GM18858 (cell line): ENCODE results near the gene LRIG1.

ENCODE experiments used
- ATAC-seq: cut with Tn5 transposase; IDR thresholded peaks from one replicate; pipeline ENCODE4 v1.9.1; 2021; ENCODE audit not compliant: unreplicated experiment

The LRIG1 gene

DNA sequence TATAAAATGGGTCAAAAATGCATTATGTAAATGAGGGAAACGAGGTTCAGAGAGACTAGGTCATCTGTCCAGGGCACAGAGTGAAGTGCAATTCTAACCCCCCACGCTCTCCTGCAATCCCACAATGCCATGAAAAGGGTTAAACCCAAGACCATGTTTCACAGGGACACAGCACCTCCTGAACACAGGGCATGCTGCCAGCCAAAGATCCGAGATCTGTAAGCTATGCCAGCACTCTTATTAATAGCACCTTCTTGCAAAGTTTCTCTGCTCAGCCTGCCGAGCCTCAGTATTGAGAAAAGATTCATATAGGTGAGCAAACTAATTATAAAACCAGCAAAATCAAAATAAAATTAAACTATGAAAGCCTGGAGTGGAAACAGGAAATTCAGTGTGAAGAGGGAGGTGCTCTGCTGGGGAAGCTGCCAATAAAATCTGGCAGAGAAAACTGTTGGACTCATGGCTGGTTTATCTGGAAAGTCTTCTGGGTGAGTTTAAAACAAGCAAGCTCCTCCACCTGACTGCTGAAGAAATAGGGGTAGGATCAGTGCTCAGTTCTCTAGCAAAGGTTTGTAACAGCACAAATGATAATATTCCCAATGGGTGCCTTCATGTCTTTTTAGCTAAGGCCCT, 50.3 kb downstream of the LRIG1 start:
- no peak for ATAC-seq

DNA sequence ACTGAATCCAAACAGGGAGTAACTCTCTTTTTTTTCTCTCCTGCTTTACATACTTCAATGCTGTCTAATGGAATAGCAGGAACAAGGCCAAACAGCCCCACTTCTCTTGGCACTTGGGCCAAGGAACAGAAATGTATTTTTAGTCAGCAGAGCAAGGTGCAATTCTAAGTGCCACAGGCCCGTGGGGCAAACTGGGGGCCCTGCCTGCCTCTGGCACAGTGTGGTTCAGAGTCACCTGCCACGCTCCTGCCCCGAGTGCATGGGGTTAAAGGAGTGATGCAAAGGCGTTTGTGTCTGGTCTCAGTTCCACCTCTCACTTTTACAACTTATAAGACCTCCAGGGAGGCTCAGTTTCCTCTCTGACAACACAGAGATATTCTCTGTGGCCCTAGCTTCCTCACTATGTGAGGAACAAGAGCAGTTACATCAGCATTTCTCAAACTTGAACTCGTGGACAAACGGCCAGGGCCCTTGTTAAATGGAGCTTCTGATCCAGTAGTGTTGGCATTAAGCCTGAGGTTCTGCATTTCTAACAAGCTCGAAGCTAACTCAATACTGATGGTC, 51.3 kb downstream of the LRIG1 start:
- no peak for ATAC-seq

DNA sequence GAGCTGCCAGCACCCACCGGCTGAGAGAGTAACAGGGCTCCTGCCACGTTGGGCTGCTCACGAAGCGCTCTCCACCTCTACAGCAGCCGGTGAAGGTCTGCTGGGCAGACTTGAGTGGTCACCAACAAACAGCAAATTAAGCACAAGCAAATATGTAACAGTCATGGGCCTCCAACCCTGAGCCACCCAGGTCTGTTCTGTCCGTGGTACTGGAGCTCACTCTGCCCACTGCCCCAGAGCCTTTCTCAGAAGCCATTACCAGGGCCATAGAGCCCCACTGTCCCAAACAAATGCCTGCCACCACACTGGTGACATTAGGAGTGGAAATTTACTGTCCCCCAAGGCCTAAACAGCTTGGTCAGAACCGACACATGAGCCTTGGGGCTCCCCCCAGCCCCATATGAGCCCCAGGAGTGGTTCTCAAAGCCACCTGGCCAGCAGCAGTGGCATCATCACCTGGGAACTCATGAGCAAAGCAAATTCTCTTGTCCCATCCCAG, 56.6 kb downstream of the LRIG1 start:
- ATAC-seq, result no peak

DNA sequence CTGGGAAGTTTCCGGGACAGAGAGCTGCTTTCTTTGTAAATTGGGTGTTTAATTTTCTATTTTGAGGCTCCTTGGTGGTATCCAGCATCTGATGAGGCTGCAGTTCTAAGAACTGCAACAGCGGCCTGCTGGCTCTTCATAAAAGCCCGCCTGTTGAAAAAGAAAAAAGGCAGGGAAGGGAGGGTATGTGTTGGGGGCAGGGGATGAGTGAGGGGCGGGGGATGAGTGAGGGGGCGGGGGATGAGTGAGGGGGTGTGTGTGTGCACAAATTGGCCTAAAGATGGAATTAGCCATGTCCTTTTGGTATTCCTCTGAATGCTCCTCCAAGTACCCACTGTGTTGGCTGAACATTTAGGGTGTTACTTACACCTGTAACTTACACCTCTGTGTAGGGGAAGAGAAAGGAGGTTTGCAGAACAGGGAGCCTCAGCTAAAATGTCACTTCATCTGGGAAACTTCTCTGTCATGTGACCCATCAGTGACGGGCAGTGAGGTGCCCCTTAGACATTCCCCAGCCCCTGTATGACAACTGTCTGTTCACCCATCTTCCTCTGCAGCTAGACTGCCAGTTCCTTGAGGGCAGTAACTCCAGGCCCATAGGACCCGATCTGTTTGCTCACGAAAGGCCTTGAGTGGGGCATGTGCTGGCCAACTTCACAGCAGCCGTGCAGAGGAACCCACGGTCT, 57.6 kb downstream of the LRIG1 start:
- ATAC-seq, result no peak

DNA sequence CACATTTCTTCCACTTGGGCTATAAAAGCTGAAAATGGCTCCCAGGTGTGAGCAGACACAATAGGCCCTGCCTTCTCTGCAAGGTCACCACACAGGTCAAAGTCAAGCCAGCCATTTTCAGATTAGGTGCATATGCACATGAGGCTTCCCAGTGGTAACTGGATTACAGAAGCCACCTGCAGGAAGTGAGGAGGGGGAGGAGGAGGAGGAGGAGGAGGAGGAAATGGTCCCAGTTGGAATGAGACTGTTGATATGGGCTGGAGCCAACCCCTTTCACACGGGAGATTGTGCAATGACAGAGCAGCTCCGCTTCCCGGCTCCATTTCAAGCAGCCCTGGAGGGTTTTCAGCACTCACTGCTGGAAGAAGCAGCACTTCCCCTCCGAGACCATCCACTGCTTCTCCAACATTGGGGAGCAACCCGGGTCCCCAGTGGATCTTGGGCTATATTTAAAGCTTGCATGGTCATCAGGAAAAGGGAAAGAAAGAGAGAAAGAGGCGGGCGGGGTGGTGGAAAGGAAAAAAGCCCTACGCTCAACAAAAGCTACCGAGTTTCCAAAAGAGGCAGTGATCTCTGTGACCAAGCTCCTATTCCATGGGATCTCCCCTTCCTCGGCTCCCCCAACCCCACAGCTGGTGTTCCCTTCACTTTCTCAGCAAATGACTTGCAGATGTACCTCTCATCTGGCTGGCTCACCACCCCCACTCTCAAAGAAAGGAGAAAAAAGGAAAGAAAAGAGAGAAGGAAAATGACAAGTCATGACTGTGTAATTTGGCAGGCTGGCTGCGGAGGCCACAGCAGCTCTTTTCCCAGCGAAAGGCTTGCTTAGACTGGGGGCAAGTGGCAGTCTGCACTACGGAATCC, 58.3 kb downstream of the LRIG1 start:
- no peak for ATAC-seq

DNA sequence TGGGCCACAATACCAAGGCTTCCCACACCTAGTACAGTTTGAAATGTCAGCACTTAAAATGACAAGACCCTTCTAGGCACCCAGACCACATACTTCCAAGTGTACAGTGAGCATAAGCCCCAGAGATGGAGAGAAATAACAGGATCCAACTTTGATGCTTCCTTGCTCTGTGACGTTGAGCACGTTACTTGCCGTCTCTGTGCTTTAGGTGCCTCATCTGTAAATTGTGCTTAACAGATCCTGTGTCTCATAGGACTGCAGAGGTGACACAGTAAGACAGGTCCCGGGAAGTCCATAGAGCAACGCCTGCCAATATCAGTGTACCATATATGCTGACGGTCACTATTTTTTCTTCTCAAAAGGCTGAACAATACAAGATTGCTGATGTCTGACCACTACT, 59.1 kb downstream of the LRIG1 start:
- no peak for ATAC-seq

DNA sequence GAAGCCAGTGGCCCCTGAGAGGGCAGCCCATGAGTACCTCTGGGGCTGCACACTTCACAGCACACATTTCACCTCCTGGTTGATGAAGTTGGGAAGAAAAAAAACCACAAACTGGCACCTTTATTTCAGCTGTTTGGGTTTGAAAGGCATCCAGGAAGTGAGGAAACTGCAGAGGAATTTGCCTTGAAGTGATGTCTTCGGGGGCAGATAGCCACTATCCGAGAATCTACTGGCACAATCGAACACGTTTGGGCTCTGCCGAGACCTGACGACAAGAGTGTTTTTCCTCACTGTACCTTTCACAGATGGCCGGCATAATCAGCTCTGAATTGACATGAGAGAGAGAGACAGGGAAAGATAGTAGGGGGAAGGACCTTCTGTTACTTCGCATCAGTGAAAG, 59.7 kb downstream of the LRIG1 start:
- ATAC-seq, result no peak

DNA sequence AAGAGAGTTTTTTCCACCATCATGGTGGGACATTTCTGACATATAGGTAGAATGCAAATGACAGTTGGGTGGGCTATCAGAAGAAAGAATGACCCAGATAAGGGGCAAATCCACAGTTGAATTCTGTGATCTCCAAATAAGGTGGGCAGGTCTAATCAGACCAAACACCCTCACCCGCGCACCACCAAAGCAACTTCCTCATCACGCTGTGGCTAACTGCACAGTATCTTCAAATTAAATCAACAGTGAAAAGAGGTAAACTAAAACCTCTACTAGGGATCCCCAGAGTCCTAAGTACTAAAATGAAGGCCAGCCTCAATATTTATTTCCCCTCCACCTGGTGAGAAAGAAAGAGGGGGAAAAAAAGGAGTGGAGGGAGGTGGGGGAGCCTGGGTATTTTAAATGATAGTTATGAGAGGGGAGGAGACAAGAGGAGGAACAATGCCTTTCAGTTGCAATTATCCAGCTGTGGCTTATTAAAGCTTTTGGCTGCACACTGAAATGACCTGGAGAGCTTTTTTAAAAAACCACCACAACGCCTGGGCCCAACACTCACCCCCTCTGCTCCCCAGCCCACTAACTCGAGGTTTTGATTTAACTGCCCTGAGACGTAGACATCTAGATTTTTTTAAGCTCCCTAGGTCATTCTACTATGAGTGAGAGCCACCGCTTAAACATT, 61.0 kb downstream of the LRIG1 start:
- ATAC-seq, result peak; percentile 39

DNA sequence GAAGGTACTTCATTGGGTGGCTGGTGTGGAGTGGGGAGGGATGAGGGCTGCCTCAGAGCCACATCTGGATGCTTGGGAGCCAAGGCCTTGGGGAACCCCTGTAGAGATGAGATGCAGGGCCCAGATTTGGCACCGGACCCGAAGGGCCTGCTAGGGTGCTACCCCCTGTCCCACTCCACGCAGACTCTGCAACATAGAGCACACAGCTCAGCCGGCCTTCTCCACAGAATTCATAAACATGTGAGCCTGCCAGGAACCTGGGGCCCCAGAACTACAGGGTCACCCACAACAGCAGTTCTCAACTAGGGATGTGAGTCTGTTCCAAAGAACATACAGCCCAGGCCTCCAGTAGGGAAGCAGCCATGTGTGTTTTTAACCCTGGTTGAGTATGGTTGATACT, 62.8 kb downstream of the LRIG1 start:
- ATAC-seq, result no peak

DNA sequence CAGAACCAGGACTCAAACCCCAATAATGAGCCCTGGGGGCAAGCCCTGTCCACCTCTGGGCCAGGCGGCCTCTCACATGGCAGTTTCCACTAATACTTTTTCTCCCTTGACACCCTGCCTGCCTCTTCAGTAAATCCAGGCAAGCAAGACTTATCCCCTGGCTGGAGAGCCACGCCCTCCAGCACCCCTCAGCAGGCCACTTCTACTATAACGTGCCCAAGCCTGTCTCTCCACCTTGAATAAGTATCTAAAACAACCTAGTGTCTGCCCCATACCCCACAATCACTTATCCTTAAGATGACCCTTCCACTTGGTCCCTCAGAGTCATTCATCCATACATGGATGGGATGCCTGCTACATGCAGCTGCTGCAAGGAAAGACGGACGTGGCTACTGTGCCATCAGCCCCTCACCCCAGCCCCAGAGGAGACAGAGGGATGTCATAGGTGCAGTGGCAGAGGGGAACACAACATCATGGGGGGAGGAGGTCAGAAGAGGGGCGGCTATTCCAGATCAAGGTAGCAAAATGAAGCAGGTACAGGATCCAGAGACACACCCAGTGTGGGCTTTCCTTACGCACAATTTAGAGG, 63.4 kb downstream of the LRIG1 start:
- ATAC-seq, result no peak

DNA sequence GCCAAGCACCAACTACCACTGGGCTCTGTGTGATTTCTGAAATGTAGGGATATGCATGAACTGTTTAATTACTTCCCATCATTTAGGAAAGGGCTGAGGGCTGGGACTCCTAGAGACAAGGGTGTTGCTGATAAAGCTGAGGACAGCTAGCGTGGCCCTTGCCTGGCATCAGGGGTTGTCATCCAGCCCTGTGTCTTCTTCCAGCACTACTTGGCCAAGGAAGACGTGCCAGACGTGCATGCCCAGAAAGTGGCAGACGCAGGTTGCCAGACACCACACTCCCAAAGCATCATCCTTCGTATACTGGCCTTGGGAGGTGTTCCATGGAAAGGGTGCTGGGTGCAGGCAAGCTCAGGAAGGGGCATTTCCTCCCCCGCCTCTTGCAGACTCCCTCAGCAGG, 64.8 kb downstream of the LRIG1 start:
- no peak for ATAC-seq

DNA sequence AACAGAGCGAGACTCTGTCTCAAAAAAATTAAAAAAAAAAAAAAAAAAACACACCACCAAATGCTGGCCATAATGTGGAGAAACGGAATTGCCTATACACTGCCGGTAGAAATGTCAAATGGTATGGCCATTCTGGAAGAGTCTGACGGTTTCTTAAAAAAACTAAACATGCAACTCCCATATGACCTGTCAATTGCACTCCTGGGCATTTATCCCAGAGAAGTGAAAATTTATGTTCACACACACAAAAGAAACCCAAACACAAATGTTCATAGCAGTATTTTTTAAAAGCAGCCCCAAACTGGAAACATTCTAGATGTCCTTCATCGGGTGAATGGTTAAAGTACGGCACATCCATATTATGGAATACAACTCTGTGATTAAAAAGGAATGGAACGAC, 66.1 kb downstream of the LRIG1 start:
- ATAC-seq, result no peak

DNA sequence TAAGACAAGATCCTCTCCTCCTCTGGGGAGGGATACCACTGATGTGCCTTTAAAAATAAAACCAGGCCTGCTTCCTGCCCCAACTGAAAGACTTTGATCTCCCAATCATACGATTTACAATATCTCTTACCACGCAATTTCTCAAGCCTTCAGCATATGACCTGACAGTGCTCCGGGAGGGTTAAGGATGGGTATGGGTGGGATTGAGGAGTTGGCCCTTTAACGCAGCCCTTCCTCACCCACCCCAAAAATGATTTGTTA, 67.4 kb downstream of the LRIG1 start:
- ATAC-seq, result no peak

DNA sequence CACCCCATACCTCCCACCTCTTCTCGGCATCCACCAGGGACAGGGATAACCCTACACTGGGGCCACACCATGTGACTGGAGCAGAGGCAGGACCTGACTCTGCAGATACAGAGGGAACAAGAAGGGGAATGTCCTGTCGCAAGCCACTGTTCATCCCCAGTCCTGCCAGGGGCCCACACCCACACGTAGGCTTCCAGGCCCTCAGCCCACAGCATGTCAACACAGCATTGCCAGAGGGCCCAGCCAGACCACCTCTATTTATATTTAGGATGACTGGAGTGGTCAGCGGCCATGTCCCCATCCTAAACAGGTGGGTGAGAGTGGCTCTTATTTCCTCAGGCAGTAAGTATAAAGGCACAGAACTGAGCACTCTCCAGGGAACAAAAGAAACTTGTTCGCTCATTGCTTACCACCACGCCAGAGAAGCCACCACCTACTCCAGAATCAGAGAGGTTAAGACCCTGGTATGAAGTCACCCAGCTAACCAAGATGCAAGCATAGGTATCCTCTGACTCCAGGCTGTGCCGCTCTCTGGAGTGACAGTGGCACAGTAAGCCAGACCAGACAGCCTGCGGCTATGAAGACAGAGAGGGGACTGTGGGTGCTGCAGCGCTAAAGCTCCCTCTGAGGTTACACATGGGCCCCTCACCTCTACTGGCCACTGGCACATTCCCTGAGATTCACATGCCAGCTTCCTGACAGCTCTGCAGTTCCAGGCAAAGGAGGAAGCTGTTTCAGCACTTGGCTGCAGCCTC, 67.9 kb downstream of the LRIG1 start:
- no peak for ATAC-seq

DNA sequence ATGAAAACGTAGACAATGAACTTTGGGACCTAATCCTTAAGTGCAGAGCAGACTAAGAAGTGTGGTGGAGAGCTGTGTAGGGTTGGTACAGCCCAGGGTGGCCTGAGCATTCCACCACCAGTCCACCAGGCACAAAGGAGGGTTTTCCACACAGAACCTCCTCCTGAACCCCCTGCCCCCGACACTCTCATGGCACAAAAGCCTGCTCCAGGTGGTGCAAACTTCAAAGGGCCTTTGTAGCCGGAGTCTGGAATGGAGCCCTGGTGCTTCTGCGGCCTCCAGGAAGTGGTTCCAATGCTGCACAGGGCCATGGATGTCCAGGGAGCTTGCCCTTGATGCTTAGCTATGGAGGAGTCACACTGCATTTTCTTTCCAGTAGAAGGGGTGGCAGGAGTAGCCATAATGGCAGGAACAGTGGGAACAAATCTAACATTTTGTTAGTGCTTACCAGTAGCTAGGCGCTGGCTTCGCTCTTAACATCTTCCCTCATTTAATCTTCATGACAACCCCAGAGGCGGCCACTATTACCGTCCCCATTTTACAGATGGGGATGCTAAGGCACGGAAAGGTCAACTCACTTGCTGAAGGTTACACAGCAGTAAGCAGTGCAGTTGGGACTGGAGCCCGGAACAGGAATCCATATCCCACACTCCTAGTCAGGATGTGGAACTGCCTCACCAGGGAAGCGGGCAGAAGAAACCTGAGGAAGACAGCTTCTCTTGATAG, 68.6 kb downstream of the LRIG1 start:
- ATAC-seq, result no peak

DNA sequence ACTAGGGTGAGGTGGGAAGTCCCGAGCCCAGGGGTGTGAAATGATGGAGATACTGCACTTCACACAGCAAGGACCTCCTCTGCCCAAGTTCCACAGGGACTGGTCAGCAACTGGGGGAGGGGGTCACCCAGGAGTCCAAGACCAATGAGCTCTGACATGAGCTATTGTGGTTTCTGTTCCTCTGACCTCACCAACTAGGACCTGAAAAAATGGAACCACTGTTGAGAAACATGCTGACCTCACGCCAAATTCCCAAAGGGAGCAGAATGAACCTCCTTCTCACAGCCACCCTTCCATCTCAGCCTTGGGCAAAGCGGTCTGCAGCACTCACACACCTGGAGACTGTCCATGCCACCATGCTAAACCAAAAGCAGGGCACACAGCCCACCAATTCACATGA, 69.3 kb downstream of the LRIG1 start:
- no peak for ATAC-seq

DNA sequence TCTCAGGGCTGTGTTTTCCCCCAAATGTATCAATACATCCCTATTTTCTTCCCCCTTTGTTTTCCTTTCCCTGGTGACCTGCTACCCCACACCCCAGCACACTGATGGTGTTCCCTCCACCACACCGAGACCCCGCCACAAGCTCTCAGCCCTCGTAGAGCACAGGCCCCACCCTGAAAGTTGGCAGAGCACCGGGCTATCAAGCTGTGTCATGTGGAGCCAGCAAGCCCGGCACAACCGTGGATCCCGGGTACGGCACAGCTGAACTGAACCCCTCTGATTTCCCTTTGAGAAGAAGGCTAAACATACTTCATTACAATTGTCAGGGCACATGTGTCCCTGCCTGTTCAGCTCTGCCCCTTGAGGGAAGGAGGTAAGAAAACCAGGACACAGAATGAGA, 69.9 kb downstream of the LRIG1 start:
- no peak for ATAC-seq

DNA sequence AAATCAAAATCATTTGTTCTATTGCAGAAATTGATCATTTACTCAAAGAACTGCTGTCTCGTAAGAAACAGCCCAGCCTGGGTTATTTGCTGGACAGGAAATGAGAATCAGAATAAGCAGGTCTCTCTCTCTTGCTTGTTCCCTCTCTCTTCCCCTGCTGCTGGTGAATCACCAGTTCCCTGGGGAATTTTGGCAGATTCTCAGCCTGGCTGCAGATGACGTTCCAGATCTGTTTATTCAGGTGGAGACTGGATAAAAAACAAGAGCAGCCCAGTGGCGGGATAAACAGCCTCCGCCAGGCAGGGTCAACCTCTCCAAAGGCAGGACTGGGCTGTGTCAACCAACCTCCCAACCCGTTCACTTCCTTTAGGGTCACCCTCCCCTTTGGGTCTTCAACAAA, 72.1 kb downstream of the LRIG1 start:
- ATAC-seq, result no peak

DNA sequence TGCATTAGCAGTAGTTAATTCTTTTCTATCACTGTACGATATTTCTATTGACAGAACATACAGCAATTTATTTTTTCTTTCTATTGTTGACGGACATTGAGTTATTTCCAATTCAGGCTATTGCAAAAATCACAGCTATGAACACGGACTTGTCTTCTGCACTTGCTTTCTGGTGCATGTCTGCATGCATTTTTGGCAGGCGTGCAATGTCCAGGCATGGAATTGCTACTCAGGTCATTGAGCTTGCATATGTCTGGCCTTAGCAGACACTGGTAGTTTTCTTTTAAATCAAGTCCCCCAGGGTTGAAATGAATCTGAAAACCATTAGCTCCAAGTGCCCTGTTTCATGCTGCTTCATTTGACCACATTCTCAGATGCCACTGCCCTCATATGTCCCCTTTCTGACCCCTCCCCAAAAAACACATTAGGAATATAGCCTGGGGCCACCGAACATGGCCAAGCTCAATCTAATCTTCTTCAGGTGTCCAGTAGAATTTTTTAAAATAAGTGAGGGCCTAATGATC, 72.8 kb downstream of the LRIG1 start:
- no peak for ATAC-seq
